ENCODE data around the gene MDH1.

Gene MDH1

GRCh38 chr2:63628403-63628942, 39.7 kb downstream of the MDH1 start:
- Histone ChIP-seq H3K4me2 (ENCODE audit: low read length) (no peak overlapping the region), H4K20me1 (ENCODE audit: insufficient read depth, low read length) (no peaks in the 10 kb centered on the region), H3K79me2 (ENCODE audit: low read length) (no peaks in the 10 kb centered on the region), H2AFZ (ENCODE audit: low read depth, low read length) (no peak overlapping the region), H3K9me3 (ENCODE audit: insufficient read depth, low read length) (peaks cover 5% of the 10 kb centered on the region; the same call in 1 of the 2 replicates), H3K27me3 (ENCODE audit: low read depth, low read length) (no peaks in the 10 kb centered on the region), H3K9ac (ENCODE audit: low read length) (no peak overlapping the region), H3K27ac (ENCODE audit: low read length) (no peak overlapping the region), H3K4me3 (ENCODE audit: low read length) (no peak overlapping the region), H3K4me1 (ENCODE audit: low read length) (peaks cover 7% of the 10 kb centered on the region), H3K36me3 (replicated peaks; ENCODE audit: low read depth, low read length) (no peaks in the 10 kb centered on the region)
- TF ChIP-seq CTCF (IDR thresholded peaks at IDR 0.05; ENCODE audit: low read depth, low read length) (no peak), EZH2phosphoT487 (IDR thresholded peaks at IDR 0.05; ENCODE audit: low read depth) (no peak)

- H3K4me2 ChIP-seq (ENCODE audit: low read length) = no peak overlapping the region
Measured at GRCh38 chr2:63631501-63631900, 42.7 kb downstream of the MDH1 start.

DNA sequence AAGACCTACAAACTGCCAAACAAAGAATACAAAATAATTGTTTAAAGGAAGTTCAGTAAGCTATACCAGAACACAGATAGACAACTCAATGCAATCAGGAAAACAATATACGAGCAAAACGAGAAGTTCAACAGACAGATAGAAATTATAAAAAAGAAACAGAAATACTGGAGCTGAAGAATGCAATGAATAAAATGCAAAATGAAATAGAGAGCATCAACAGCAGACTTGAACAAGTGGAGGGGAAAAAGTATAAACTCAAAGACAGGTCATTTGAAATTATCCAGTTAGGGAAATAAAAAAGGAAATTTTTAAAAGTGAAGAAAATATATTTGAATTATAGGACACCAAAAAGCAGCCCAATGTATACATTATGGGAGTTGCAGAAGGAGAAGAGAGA, 43.6 kb downstream of the MDH1 start:
- no peak overlapping the region for H3K9ac ChIP-seq (ENCODE audit: low read length)
- no peak overlapping the region for H3K4me2 ChIP-seq (ENCODE audit: low read length)
- H3K4me3 ChIP-seq (ENCODE audit: low read length) = no peak overlapping the region
- no peaks in the 10 kb centered on the region for H3K79me2 ChIP-seq (ENCODE audit: low read length)
- TF ChIP-seq EZH2phosphoT487 (IDR thresholded peaks at IDR 0.05; ENCODE audit: low read depth) (no peak), CTCF (IDR thresholded peaks at IDR 0.05; ENCODE audit: low read depth, low read length) (no peak)
- H3K27ac ChIP-seq (ENCODE audit: low read length) = no peak overlapping the region
- no peak overlapping the region for H2AFZ ChIP-seq (ENCODE audit: low read depth, low read length)
- H3K9me3 ChIP-seq (ENCODE audit: insufficient read depth, low read length) = peaks cover 11% of the 10 kb centered on the region; the same call in 1 of the 2 replicates
- H4K20me1 ChIP-seq (ENCODE audit: insufficient read depth, low read length) = no peaks in the 10 kb centered on the region
- H3K4me1 ChIP-seq (ENCODE audit: low read length) = no peaks in the 10 kb centered on the region
- H3K27me3 ChIP-seq (ENCODE audit: low read depth, low read length) = no peaks in the 10 kb centered on the region
- no peaks in the 10 kb centered on the region for H3K36me3 ChIP-seq (replicated peaks; ENCODE audit: low read depth, low read length)

More at GRCh38 chr2:63631501-63631900, 42.7 kb downstream of the MDH1 start:
- Histone ChIP-seq H4K20me1 (ENCODE audit: insufficient read depth, low read length) (no peaks in the 10 kb centered on the region), H3K4me3 (ENCODE audit: low read length) (no peak overlapping the region), H3K27me3 (ENCODE audit: low read depth, low read length) (no peaks in the 10 kb centered on the region), H3K36me3 (replicated peaks; ENCODE audit: low read depth, low read length) (no peaks in the 10 kb centered on the region), H3K9me3 (ENCODE audit: insufficient read depth, low read length) (peaks cover 11% of the 10 kb centered on the region; the same call in 1 of the 2 replicates), H3K4me1 (ENCODE audit: low read length) (no peaks in the 10 kb centered on the region), H3K79me2 (ENCODE audit: low read length) (no peaks in the 10 kb centered on the region), H3K27ac (ENCODE audit: low read length) (no peak overlapping the region), H2AFZ (ENCODE audit: low read depth, low read length) (no peak overlapping the region), H3K9ac (ENCODE audit: low read length) (no peak overlapping the region)
- TF ChIP-seq CTCF (IDR thresholded peaks at IDR 0.05; ENCODE audit: low read depth, low read length) (no peak), EZH2phosphoT487 (IDR thresholded peaks at IDR 0.05; ENCODE audit: low read depth) (no peak)

GRCh38 chr2:63639344-63639743, 50.6 kb downstream of the MDH1 start:
- H3K4me2 ChIP-seq (ENCODE audit: low read length) = no peak overlapping the region
- no peaks in the 10 kb centered on the region for H3K79me2 ChIP-seq (ENCODE audit: low read length)
- no peaks in the 10 kb centered on the region for H3K4me1 ChIP-seq (ENCODE audit: low read length)
- TF ChIP-seq CTCF (IDR thresholded peaks at IDR 0.05; ENCODE audit: low read depth, low read length) = no peak
- no peak for TF ChIP-seq EZH2phosphoT487 (IDR thresholded peaks at IDR 0.05; ENCODE audit: low read depth)
- H3K9me3 ChIP-seq (ENCODE audit: insufficient read depth, low read length) = 0 out of 2 replicates have a peak, but pooled peaks cover 6% of the 10 kb centered on the region
- no peaks in the 10 kb centered on the region for H4K20me1 ChIP-seq (ENCODE audit: insufficient read depth, low read length)
- no peak overlapping the region for H3K9ac ChIP-seq (ENCODE audit: low read length)
- no peak overlapping the region for H3K27ac ChIP-seq (ENCODE audit: low read length)
- H3K27me3 ChIP-seq (ENCODE audit: low read depth, low read length) = peaks cover 3% of the 10 kb centered on the region; the same call in 1 of the 2 replicates
- H3K36me3 ChIP-seq (replicated peaks; ENCODE audit: low read depth, low read length) = no peaks in the 10 kb centered on the region
- H3K4me3 ChIP-seq (ENCODE audit: low read length) = no peak overlapping the region
- H2AFZ ChIP-seq (ENCODE audit: low read depth, low read length) = no peak overlapping the region
